Measurements from ENCODE around the gene FBL. TPM values are rescaled to one million over a fixed set of nuclear protein-coding genes. Genes with fewer than 3 reads are reported as not detected.
"Not testable (repeated sequence)": the region's sequence is repeated elsewhere in the genome, so short reads cannot be mapped to it uniquely, and the experiment has no call there.

The FBL gene
- total RNA-seq, 1 donor from 2014 or later: 63.1 TPM

GRCh38 chr19:39814595-39814994, 31.6 kb downstream of the FBL start:
- no peaks in the 10 kb centered on the region for H3K27me3 ChIP-seq (ENCODE audit: low read depth)
- intact Hi-C loops (cut with micrococcal nuclease): no loop called here
- no peak for DNase-seq
- no peak overlapping the region for H3K4me3 ChIP-seq
- H3K27ac ChIP-seq (replicated peaks): no peak overlapping the region
- H3K4me1 ChIP-seq: peaks cover 18% of the 10 kb centered on the region
- no peak for TF ChIP-seq CTCF (IDR thresholded peaks at IDR 0.05; ENCODE audit: borderline replicate concordance)
- no peaks in the 10 kb centered on the region for H3K9me3 ChIP-seq (replicated peaks)
- H3K36me3 ChIP-seq: peaks cover 9% of the 10 kb centered on the region

DNA sequence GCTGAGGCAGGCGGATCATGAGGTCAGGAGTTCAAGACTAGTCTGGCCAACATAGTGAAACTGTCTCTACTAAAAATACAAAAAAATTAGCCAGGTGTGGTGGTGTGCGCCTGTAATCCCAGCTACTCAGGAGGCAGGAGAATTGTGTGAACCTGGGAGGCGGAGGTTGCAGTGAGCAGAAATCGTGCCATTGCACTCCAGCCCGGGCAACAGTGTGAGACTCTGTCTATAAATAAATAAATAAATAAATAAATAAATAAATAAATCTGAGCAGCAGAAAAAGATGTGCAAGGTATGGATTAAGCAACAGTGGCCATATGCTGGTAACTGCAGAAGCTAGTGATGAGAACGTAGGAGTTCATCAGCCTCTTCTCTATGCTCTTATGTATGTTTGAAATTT, 32.1 kb downstream of the FBL start:
- H3K9me3 ChIP-seq (replicated peaks); DNase-seq; H3K4me3 ChIP-seq; H3K27me3 ChIP-seq (ENCODE audit: low read depth); H3K36me3 ChIP-seq; H3K27ac ChIP-seq (replicated peaks); intact Hi-C loops (cut with micrococcal nuclease): not testable (repeated sequence)
- peaks cover 18% of the 10 kb centered on the region for H3K4me1 ChIP-seq

GRCh38 chr19:39813264-39813993, 32.8 kb downstream of the FBL start:
- Histone ChIP-seq H3K9me3 (replicated peaks) (peaks cover 5% of the 10 kb centered on the region), H3K36me3 (peaks cover 9% of the 10 kb centered on the region), H3K27me3 (ENCODE audit: low read depth) (no peaks in the 10 kb centered on the region), H3K27ac (replicated peaks) (no peak overlapping the region), H3K4me3 (no peak overlapping the region), H3K4me1 (peaks cover 18% of the 10 kb centered on the region)
- DNase-seq: no peak
- no peak for TF ChIP-seq CTCF (IDR thresholded peaks at IDR 0.05; ENCODE audit: borderline replicate concordance)
- intact Hi-C loops (cut with micrococcal nuclease): no loop called here

DNA sequence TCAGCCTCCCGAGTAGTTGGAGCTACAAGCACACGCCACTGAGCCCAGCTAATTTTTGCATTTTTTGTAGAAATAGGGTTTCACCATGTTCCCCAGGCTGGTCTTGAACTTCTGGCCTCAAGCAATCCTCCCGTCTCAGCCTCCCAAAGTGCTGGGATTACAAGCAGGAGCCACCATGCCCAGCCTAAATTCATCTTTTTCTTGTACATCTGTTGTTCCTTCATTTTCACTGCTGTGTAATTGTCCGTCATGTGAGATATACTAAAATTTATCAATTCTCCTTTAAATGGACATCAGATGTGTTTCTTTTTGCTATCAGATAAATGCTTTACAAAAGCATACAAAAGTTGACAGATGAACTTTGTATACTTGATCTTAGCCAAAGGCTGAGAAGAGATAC, 35.1 kb downstream of the FBL start:
- Histone ChIP-seq H3K36me3 (no peaks in the 10 kb centered on the region), H3K4me3 (no peak overlapping the region), H3K9me3 (replicated peaks) (peaks cover 5% of the 10 kb centered on the region), H3K27me3 (ENCODE audit: low read depth) (no peaks in the 10 kb centered on the region), H3K27ac (replicated peaks) (no peak overlapping the region), H3K4me1 (peaks cover 8% of the 10 kb centered on the region)
- no peak for DNase-seq
- TF ChIP-seq CTCF (IDR thresholded peaks at IDR 0.05; ENCODE audit: borderline replicate concordance): no peak
- intact Hi-C loops (cut with micrococcal nuclease): no loop called here

GRCh38 chr19:39810424-39810823, 35.8 kb downstream of the FBL start:
- H3K4me1 ChIP-seq: peaks cover 2% of the 10 kb centered on the region
- no peaks in the 10 kb centered on the region for H3K36me3 ChIP-seq
- no peak overlapping the region for H3K27ac ChIP-seq (replicated peaks)
- H3K9me3 ChIP-seq (replicated peaks): peaks cover 5% of the 10 kb centered on the region
- H3K27me3 ChIP-seq (ENCODE audit: low read depth): no peaks in the 10 kb centered on the region
- TF ChIP-seq CTCF (IDR thresholded peaks at IDR 0.05; ENCODE audit: borderline replicate concordance): no peak
- H3K4me3 ChIP-seq: no peak overlapping the region
- intact Hi-C loops (cut with micrococcal nuclease): no loop called here
- no peak for DNase-seq

- Histone ChIP-seq H3K27ac (replicated peaks) (no peak overlapping the region), H3K4me3 (no peak overlapping the region), H3K9me3 (replicated peaks) (peaks cover 5% of the 10 kb centered on the region), H3K27me3 (ENCODE audit: low read depth) (no peaks in the 10 kb centered on the region), H3K4me1 (no peaks in the 10 kb centered on the region), H3K36me3 (no peaks in the 10 kb centered on the region)
- no peak for TF ChIP-seq CTCF (IDR thresholded peaks at IDR 0.05; ENCODE audit: borderline replicate concordance)
- DNase-seq: no peak
- intact Hi-C loops (cut with micrococcal nuclease): no loop called here
Measured at GRCh38 chr19:39809368-39809767, 36.8 kb downstream of the FBL start.

GRCh38 chr19:39808688-39809087, 37.5 kb downstream of the FBL start:
- H3K4me1 ChIP-seq; H3K4me3 ChIP-seq; H3K36me3 ChIP-seq; H3K27ac ChIP-seq (replicated peaks); DNase-seq; intact Hi-C loops (cut with micrococcal nuclease); H3K27me3 ChIP-seq (ENCODE audit: low read depth); H3K9me3 ChIP-seq (replicated peaks): not testable (repeated sequence)

Measured in left ventricle myocardium inferior (tissue), 1 donor.